Fibroblast of skin of left quadriceps (primary cell): ENCODE results near the gene ZMIZ1.

Source experiments
- DNase-seq, 2 experiments: peaks; one replicate each; pipeline ENCODE4 v3.0.0-alpha.2; 2013; ENCODE audit warnings: low read depth in 2 of 2

The ZMIZ1 gene

GRCh38 chr10:79050896-79051555 is 17.7 kb upstream of the ZMIZ1 start:
- no peak for DNase-seq

- no peak for DNase-seq
These were observed 17.0 kb upstream of the ZMIZ1 start for GRCh38 chr10:79051766-79052165.

DNA sequence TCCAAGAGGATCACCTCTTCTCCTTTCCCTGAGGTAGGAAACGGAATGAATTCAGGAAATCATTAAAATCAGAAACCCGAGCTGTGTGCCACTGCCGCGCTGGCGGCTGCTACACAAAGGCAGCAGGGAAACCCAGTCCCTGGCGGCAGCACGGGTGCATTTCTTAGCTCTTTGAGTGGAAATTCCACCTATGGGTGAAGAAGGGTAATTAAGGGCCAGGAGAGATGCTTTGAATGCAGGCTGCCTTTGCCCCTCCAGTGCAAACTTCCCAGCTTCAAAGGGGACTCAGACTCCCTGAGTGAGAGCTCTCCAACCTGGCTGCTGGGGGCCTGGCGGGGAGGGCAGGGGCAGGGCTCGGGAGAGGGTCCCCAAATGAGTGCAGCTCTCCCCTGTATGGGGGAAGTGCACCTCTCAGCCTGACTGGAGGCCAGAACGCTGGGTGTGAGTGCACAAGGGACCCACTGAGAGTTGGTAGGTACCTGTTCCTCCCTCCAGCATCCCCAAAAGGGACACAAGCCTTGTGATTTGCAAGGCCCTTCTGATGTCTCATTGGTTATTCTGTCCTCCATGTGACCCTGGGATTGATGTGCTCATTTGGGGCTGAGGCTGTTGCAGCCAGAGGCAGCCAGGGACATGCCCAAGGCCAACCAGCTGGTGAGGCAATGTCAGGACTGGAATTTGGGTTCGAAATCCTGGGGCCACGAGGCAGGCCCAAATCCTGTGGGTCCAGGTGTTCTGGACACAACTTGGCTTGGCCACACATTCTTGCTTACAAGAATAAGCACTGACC is 16.3 kb upstream of the ZMIZ1 start:
- DNase-seq, result no peak

- no peak for DNase-seq
These were observed 15.7 kb upstream of the ZMIZ1 start for GRCh38 chr10:79053081-79053434.

DNA sequence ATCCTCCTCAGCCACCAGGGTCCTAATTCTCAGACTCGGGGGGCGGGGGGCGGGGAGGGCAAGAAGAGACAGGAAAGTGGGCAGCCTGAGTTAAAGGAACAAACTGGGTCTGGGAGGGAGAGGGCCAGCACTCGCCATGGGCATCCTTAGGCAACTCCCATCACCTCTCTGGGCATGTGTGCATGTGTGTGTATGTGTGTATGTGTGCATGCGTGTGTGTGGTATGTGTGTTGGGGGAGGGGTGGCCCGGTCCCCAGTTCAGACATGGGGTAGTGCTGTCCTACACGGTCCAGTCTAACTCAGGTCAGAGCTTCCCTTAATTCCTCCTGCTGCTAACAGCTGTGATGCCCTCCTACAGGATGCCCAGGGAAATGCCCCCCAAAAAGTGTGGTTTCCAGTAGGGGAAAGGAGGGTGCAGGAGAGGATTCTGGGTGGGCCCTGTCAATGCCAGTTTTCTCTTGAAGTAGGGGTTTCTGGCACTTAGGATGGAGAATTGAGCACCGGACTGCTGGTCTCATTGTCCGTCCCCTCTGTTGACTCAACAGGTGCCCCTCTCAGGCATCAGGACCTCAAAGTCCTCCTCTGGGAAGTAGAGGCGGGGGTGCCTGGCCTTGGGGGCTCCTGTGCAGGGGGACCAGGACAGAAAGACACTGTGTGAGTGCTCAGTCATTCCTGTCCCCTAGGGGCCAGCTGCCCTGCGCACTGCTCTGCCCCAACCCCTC is 15.1 kb upstream of the ZMIZ1 start:
- DNase-seq, result no peak

- DNase-seq, result no peak
These were observed 14.3 kb upstream of the ZMIZ1 start for GRCh38 chr10:79054203-79055099.

DNA sequence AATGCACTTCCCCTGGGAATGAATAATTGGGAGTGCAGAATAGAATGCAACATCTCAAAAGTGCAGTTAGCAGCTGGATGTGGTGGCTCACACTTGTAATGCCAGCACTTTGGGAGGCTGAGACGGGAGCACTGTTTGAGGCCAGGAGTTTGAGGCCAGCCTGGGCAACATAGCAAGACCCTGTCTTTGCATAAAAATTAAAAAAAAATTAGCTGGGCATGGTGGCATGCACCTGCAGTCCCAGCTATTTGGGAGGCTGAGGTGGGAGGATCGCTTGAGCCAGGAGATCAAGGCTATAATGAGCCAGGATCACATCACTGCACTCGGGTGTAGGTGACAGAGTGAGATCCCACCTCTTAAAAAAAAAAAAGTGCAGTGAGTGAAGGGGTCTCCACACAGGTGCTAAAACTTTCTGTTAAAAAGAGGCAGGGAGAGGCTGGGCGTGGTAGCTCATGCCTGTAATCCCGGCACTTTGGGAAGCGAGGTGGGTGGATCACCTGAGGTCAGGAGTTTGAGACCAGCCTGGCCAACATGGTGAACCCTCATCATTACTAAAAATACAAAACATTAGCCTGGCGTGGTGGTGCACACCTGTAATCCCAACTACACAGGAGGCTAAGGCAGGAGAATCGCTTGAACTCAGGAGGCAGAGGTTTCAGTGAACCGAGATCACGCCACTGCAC is 13.5 kb upstream of the ZMIZ1 start:
- no peak for DNase-seq

- no peak for DNase-seq
These were observed 12.9 kb upstream of the ZMIZ1 start for GRCh38 chr10:79055892-79056291.

DNA sequence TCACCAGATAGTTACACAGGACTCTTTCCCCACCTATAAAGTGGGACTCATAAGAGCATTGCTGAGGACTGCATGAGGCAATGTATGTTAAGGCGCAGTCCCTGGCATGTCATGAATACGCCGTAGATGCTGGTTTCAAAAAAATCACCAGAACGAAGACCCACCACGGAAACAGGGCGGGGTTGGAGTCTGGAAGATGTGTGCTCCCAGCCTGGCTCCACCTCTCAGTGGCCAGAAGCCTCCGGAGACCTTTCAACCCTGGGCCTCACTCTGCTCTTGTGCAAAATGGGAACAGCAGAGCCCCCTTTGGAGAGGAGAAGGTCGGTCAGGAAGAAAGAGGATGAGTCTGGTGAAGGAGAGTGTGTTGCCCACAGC is 12.4 kb upstream of the ZMIZ1 start:
- no peak for DNase-seq

GRCh38 chr10:79056736-79057391 is 11.9 kb upstream of the ZMIZ1 start:
- DNase-seq, result no peak

GRCh38 chr10:79057481-79058275 is 11.1 kb upstream of the ZMIZ1 start:
- no peak for DNase-seq

DNA sequence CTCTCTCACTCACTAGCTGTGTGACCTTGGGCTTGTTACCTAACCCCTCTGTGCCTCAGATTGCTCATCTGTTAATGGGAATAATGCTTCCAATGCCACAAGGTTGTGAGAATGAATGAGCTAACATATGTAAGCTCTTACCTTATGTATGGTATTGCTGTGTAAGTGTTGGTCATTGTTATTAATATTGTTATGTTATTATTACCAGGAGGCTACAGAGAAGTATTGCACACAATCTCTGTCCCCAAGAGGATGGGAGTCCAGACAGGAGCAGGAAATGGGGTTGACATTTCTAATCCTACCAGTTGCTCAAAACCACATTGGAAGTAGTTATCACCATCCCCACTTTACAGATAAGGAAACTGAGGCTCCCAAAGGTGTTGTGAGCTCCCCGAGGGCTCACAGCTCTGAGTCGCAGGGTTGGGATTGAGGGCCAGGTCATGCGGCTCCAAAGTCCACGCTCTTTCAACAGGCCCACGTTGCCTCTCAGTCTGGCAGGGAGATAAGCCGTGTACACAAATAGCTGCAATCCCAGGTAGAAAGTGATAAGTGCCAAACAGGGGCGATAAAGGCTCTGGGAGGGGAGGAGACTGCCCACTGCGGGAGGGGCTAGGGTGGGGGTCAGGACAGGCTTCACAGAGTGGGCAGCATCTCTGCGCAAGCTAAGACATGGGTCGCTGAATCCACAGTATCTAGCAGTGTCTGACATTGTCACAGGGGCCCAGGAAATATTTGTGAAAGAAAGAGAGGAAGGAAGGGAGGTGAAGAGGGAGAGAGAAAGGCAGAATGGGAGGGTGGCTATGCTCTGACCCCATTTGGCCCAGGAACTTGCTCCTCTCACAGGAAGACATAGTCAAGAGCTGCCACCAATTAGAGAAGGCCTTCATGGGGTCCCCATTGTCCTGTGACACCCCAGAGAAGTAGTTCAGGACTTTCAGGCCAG is 9.6 kb upstream of the ZMIZ1 start:
- DNase-seq, result no peak

GRCh38 chr10:79059859-79060379 is 8.8 kb upstream of the ZMIZ1 start:
- no peak for DNase-seq

DNA sequence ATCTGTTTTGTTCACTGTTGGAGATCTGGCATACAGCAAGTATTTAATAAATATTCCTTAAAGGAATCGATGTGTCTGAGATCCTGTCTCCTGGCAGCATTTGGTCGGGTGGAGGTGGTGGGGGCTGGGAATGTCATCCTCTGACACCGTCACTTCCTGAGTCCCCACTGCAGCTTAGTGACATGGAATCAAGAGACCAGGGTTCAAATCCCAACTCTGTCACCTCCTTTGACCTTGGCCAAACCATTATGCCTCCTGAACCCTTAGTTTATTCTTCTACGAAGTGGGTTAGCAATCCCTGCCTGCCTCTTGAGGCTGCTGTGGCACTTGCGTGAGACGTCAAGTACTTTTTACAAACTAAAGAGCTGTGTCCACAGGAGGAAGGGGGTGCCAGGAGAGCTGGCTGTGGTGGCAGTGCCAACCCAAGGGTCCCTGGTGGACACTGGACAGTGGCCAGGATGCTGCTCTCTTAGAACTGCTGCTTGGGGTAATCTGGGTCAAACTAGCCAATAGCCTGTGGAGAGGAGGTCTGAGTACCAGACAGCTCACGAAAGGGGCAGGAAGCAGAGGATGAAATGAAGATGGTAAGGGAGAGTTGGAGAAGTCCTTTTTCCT is 8.0 kb upstream of the ZMIZ1 start:
- DNase-seq, result no peak

DNA sequence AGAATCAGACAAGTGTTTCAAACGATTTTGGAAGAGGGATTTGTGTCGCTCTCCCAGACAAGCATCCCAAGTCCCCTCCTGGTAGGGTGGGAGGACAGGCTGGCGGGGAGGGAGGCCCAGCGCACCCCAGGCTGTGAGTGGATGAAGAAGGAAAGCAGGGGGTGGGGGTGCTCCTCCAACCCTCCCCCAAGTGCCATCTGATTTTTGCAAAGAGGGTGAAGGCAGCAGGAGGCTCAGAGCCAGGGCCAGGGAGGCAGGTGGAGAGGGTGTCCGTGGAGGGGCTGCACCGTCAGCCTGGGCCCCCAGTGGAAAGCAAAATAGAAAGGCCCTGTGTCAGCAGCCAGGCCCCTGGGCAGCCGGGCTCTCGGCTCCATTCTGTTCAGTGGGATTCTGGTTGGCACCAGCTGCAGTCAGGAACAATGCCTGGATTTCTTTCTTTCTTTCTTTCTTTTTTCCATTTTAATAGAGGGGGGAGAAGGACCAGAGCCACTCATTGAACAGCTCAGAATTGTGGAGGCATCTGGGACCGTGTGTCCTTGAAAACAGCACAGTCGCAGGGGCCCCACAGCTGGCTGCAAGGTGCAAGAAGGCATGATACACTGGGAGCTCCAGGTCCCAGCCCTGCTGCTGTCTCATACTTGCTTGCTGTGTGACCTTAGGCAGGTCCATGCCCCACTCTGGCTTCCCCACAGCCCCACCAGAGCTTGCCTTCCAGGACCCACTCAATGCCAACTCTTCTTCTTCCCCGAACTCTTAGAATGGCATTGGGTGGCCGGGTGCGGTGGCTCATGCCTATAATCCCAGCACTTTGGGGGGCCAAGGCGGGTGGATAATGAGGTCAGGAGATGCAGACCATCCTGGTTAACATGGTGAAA is 7.1 kb upstream of the ZMIZ1 start:
- DNase-seq, result no peak

DNA sequence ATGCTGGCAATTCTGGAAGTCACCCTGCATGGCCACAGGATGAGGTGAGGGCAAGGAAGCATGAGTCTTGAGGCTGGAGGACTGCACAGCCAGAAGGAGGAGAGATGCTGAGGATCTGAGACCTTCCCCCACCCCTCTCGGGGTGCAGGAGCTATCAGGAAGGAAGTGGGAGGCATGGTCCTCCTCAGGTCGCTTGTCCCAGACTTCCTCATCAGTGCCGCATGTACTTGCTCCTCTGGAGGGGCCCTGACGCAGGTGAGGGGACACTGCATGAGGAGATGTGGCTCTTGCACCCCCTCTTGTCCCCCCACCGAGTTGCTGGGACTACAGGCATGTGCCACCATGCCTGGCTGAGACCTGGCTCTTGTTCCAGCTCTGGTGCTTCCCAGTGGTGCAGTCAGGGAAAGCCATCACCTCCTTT is 5.7 kb upstream of the ZMIZ1 start:
- no peak for DNase-seq
